AG20443 (cell line): ENCODE data around the gene CENPM.

ENCODE experiments used
- DNase-seq: peaks from one replicate; pipeline ENCODE4 v3.0.0; 2012; ENCODE audit warnings: low spot score, mixed read lengths

Gene CENPM

GRCh38 chr22:41946629-41947423 lies at the start of gene CENPM:
Gene CENPM (minus strand): TSS chr22:41947152. CDS start chr22:41947076, 76 bp downstream.
- peak; percentile 94 for DNase-seq

DNA sequence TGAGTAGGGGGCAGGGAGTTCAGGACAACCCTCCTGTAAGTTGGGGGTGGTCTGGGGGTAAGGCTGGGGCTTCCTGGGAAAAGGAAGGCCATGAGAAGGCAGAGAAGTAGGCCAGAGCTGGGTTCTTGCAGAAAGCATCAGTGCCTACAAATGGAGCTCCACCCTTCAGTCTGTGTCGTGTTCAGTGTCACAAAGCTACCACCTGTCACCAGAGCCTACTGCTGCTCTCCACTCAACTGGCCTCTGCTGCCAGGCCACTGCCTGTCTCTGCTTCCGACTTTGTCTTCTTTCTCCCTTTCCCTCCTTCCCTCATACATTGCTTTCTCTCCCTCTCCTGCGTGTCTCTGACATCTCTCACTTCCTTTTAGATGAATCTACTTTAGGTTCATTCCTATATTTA lies 48.3 kb upstream of the CENPM start:
- DNase-seq: peak; percentile 5

- peak; percentile 5 for DNase-seq
Measured at GRCh38 chr22:41992496-41992895, 45.5 kb upstream of the CENPM start.

DNA sequence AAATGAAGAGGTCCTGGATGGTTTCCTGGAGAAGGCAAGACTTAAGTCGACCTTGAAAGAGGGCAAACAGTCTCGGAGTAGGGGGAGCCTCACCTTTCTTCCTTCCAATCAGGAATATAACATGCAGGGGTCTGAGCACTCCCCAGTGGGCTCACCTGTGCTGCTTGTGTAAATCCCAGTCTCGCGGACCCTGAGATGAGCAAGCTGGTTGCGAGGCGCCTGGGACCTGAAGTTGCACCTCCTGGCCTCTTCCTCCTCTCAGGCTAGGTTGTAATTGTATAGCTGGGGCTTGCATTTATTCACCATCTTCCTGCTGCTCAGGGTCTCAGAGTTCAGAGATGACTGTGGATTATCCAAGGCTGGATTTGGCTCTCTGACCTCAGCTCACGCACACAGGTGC lies 44.2 kb upstream of the CENPM start:
- DNase-seq: peak; percentile 2

DNA sequence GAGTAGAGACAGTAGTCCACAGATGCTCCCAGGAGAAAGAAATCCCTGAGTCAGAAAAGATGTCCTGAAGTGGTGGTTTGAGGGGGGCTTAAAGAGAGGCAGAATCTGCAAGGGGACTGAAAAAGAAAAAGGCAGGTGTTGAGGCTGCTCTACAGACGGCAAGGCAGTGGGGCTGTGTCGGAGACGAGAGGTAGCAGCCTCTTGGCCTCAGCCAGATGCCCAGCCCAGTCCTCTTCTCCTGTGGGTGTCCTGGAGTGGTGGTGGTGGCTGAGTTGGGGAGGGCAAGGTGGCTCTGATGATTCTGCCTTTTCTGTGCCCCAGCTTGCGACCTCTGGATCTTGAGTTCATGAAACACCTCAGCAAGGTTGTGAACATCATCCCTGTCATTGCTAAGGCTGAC lies 42.3 kb upstream of the CENPM start:
- DNase-seq: no peak

- DNase-seq: no peak
Measured at GRCh38 chr22:41987276-41987675, 40.3 kb upstream of the CENPM start.

- peak; percentile 64 for DNase-seq
Measured at GRCh38 chr22:41983513-41984405, 36.8 kb upstream of the CENPM start.

DNA sequence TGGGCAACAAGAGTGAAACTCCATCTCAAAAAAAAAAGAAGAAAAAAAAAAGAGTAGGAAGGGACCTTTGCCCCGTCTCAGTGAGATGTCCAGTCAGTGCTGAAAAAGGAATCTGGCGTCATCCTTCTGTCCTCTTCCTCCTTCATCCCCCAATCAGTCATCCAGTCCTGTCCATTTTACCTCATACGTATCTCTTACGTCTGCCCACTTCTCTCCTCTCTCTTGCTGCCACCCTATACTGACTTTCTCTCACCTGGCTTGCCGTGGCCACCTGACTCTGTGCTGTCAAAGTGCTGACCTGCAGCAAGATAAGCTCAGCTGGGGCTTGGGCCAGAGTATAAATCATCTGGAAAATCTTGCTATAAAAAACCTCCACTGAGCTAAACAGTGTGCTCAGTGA lies 35.9 kb upstream of the CENPM start:
- no peak for DNase-seq

DNA sequence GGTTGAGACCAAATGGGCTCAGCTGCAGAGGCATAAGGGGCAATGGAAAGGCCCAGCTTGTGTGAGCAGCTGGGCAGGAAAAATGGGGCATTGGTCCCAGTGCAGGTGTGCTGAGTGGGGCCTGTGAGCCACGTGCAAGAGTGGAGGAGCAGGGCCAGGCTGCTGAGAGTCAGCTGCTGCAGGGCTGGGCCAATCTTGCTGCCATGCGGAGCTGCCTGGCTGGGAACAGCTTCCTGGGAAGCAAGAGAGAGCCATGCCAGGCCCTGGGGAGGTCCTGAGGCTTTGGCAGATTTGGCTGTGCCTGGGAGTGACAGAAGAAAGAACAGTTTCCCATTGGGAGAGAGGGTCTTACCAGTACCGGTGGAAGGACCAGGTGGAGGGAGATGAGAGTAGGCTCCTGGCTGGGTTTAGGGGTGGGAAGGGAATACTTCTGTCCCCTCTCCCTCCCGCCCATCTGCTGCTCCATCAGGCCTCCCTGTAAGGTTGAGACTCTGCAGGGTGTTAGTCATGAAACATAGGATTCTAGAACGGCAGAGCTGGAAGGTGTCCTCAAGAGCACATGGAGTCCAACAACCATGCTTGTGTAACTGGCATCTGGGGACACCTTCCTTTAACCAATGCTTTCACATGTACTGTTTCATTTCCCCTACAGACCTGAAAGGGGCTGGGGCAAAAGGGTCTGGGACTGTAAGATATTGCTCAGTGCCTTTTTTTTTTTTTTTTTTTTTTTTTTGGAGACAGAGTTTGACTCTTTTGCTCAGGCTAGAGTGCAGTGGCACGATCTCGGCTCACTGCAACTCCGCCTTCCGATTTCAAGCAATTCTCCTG lies 32.7 kb upstream of the CENPM start:
- DNase-seq: no peak

GRCh38 chr22:41978732-41979131 lies 31.8 kb upstream of the CENPM start:
- DNase-seq: no peak

- DNase-seq: no peak
Measured at GRCh38 chr22:41976961-41977566, 30.1 kb upstream of the CENPM start.

DNA sequence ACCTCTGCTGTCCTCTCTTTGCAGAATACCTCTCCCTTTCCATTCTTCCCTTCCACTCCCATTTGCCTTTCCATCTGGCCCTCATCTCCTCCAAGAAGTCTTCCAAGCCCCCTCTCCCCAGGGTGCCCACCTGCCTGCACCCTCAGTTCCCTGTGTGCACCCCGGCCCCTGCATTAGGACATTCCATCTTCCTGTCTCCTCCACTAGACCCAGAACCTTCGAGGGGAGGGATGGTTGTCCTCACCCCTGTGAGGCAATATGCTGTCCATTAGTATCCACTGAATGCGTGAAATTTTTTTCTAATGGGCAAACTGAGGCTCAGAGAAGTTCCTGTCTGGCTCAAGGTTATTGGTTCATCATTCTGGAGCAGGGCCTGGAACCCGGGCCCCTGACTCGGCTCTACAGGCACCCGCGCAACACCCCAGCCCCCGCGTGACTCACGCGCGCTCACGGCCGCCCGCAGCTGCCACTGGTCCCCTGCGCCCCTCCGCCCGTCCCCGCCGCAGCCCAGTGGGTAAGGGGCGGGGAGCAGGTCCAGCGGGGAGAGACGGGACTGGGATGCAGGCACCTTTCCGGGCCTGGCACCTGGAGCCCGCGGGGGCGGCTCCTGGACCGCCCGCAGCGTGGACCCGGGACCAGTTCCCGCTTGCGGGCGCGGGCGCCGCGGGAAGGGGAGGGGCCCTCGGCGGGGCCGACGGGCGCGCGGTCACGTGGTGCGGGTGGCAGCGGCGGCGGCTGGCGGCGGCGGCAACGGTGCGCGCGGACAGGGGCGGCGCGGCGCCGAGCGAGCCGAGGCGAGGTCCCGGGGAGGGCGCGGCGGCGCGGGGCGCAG lies 29.3 kb upstream of the CENPM start:
- DNase-seq: peak; percentile 64

- no peak for DNase-seq
Measured at GRCh38 chr22:41975299-41976069, 28.5 kb upstream of the CENPM start.

- DNase-seq: no peak
Measured at GRCh38 chr22:41974691-41975290, 27.8 kb upstream of the CENPM start.

- no peak for DNase-seq
Measured at GRCh38 chr22:41971431-41971830, 24.5 kb upstream of the CENPM start.

DNA sequence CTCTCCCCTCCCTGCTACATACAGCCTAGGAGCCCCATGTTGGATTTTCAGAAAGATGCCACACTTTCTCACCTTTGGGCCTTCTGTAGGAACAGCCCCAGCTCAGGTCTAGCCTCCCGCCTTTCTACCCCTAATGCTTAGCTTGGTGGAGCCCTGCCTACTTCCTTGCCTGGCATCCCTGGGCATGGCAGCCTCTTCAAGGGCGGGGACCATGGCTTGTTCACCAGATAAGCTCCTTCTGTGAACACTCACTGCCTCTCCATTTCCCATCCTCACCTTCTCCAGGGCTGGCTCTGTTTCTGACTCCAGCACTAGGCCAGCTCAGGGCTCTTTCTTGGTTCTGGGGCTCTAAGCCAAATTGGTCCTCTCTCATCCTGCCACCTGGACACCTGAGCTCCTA lies 23.6 kb upstream of the CENPM start:
- DNase-seq: no peak

DNA sequence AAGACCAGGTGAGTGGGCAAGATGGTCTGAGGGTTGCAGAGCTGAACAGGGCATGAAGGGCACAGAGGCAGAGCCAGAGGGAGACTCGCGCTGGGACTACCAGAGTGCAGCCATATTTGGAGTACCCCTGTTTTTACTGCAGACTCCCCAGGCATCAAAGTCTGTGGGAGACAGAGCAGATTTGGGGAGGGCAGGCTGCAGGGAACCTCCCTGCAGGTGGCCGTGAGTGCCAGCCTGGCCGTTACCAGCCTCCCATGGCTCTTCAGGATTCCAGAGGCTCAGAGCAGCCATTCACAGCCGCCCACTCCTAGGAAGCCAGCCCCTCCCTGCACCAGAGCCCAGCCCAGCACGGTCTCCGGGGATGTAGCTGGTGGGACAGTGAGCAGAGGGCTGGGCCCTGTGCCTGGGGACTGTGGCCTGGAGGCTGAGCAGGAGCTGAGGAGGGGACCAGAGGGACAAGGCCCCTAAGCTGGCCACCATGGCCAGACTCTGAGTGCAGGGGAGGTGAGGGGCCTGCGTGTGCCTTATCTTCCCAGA lies 22.2 kb upstream of the CENPM start, which contains the start of gene SEPTIN3:
Gene SEPTIN3, plus strand, starts transcription at position 334 of the 537 bp plus-strand sequence. CDS start 2,050 bp downstream, outside the sequence.
- DNase-seq: no peak

GRCh38 chr22:41968601-41969000 lies 21.6 kb upstream of the CENPM start:
- no peak for DNase-seq

GRCh38 chr22:41966607-41967240 lies 19.8 kb upstream of the CENPM start:
- DNase-seq: peak; percentile 85
